ENCODE results near the gene CTNNA2. TPM values are rescaled to one million over a fixed set of nuclear protein-coding genes. Genes with fewer than 3 reads are reported as not detected.

CTNNA2 gene
- total and polyA plus RNA-seq, 2 of the 8 experiments (the other 6 are each of a cell fraction or from before 2014, with no cell fraction given) = 3.9 to 9.0 TPM

DNA sequence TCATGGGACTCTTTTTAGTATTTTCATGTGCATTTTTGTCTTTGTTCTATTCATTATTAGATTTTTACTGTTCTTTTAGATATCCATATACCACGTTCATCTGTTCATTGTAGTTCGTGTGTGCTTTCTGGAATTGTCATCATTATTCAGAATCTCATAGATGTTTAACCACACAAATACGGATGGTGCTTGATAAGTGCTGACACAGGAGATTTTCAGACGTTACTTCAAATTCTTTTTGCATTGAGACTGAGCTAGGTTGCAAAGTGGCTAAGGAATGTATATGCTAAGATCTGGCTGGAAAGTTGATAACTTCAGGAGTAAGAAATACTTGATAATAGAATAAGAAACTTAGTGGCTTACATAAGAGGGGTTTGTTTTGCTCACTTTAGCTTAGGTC is 153.6 kb downstream of the CTNNA2 start:
- H2BK12ac ChIP-seq (ENCODE audit: low read depth, low read length) = no peak overlapping the region
- no peak overlapping the region for H3K4me2 ChIP-seq (ENCODE audit: insufficient read depth in 1 of 2, low read depth in 2 of 2, low read length in 2 of 2)
- no peaks in the 10 kb centered on the region for H3K79me2 ChIP-seq (ENCODE audit: control insufficient read depth in 1 of 2, insufficient read depth in 2 of 2, low read length in 2 of 2)
- H3K79me1 ChIP-seq (ENCODE audit: low read depth, low read length) = no peaks in the 10 kb centered on the region
- H3K9ac ChIP-seq (replicated peaks in 1 of 4; ENCODE audit: extremely low read depth in 1 of 4, low read depth in 3 of 4, low read length in 3 of 4) = no peak overlapping the region
- no peaks in the 10 kb centered on the region for H3K9me3 ChIP-seq (ENCODE audit: insufficient read depth in 2 of 2, low read depth in 1 of 2, low read length in 1 of 2)
- no peaks in the 10 kb centered on the region for H3K36me3 ChIP-seq (ENCODE audit: control insufficient read depth in 2 of 4, insufficient read depth in 4 of 4, low read length in 3 of 4)
- FAIRE-seq = no peak
- H4K20me1 ChIP-seq (replicated peaks in 1 of 2; ENCODE audit: control insufficient read depth in 1 of 2, insufficient read depth in 2 of 2, low read length in 2 of 2) = no peaks in the 10 kb centered on the region
- H3K23ac ChIP-seq (ENCODE audit: insufficient read length) = no peak overlapping the region
- H2AK5ac ChIP-seq (ENCODE audit: low read depth, low read length) = no peak overlapping the region
- H3K27ac ChIP-seq (ENCODE audit: low read depth, low read length) = no peak overlapping the region
- ChIA-PET CTCF (ENCODE audit: partially characterized antibody) (interaction anchor here (1.3 to 5.2 kb wide), 2 partner anchors 12 to 189 kb away, joined by 4 to 43 read pairs; no protein-coding TSS in a partner anchor), POLR2A (ENCODE audit: partially characterized antibody) (no interaction called here)
- TF ChIP-seq TCF12 (IDR thresholded peaks at IDR 0.05; ENCODE audit: low read depth, low read length) (no peak), MAFK (IDR thresholded peaks at IDR 0.05; ENCODE audit: low read depth, low read length) (peak; percentile 61; the same call in 1 of the 2 replicates), BCL11A (IDR thresholded peaks at IDR 0.05; ENCODE audit: low read depth in 2 of 2, low read length in 2 of 2) (no peak)
- H3K4me3 ChIP-seq (ENCODE audit: extremely low read depth in 1 of 4, insufficient read depth in 2 of 4, low read depth in 3 of 4, low read length in 4 of 4) = no peak overlapping the region
- no peak overlapping the region for H2AFZ ChIP-seq (ENCODE audit: low read length)
- no peaks in the 10 kb centered on the region for H3K27me3 ChIP-seq (replicated peaks in 1 of 4; ENCODE audit: control insufficient read depth in 3 of 4, extremely low read depth in 1 of 4, insufficient read depth in 3 of 4, low read length in 3 of 4)
- no peak overlapping the region for H2BK20ac ChIP-seq (ENCODE audit: low read length)
- no peak overlapping the region for H2BK120ac ChIP-seq (replicated peaks; ENCODE audit: low read depth, low read length)
- H3K18ac ChIP-seq (ENCODE audit: extremely low read depth, low read length) = no peak overlapping the region
- H4K8ac ChIP-seq (ENCODE audit: extremely low read depth, insufficient read depth, low read length) = no peak overlapping the region
- H4K91ac ChIP-seq (replicated peaks; ENCODE audit: insufficient read length, low read length) = no peak overlapping the region
- H3K56ac ChIP-seq (replicated peaks; ENCODE audit: insufficient read length, low read depth, low read length) = no peak overlapping the region
- H2BK5ac ChIP-seq (ENCODE audit: low read depth, low read length) = no peak overlapping the region
- DNase-seq (ENCODE audit: low read depth in 1 of 2, low spot score in 2 of 2) = no peak
- H3K4me1 ChIP-seq (replicated peaks in 1 of 4; ENCODE audit: control insufficient read depth in 3 of 4, insufficient read depth in 4 of 4, low read length in 3 of 4) = peaks cover 0 to 4% (median 0%) of the 10 kb centered on the region in 4 experiments; a peak in 3 of 7 replicates
- no peak overlapping the region for H4K5ac ChIP-seq (ENCODE audit: insufficient read length, low read depth, low read length)
- H3K4ac ChIP-seq (replicated peaks; ENCODE audit: insufficient read length, low read depth, low read length) = no peak overlapping the region
- no peaks in the 10 kb centered on the region for H3K23me2 ChIP-seq (ENCODE audit: low read depth, low read length)
- no peak overlapping the region for H2BK15ac ChIP-seq (ENCODE audit: low read length)
- no peak overlapping the region for H3K14ac ChIP-seq (ENCODE audit: insufficient read length)
- 90% methylated on average over 4 of the region's 4 CpGs; no CpG with 5 or more reads in 1 of the 2 experiments for WGBS, 2 experiments (ENCODE audit: extremely low coverage in 1 of 2, insufficient coverage in 1 of 2, insufficient read length in 1 of 2, insufficient replicate concordance in 2 of 2, low coverage in 1 of 2, low lambda C conversion rate in 2 of 2, missing lambda C conversion rate in 1 of 2)

Data from H1 (cell line).